Common myeloid progenitor, CD34-positive (primary cell): ENCODE measurements around the gene URI1.

ENCODE experiments used
- CTCF ChIA-PET: fragments of 350-600 bp; sonication (Branson Sonifier 250); formaldehyde crosslinking; loops from one replicate; lab custom pipeline; 2021; ENCODE audit warnings: antibody characterized with exemption; lab: Charles Lee
- POLR2A ChIA-PET: fragments of 350-600 bp; sonication (Branson Sonifier 250); formaldehyde crosslinking; loops from one replicate; lab custom pipeline; 2021; ENCODE audit warnings: antibody characterized with exemption; lab: Charles Lee
- DNase-seq, 3 donors: peaks; one replicate each; pipeline versions ENCODE4 v3.0.0 to v3.0.0-alpha.2; 2013
- H3K27ac ChIP-seq, 2 experiments: 1 replicate in 1 of 2; 2 replicates in 1 of 2; pipeline ENCODE4 v1.7.0; 2013; ENCODE audit warnings: inconsistent platforms in 2 of 2, low read length in 2 of 2, mild to moderate bottlenecking in 2 of 2, low read depth in 1 of 2, moderate library complexity in 1 of 2; ENCODE audit not compliant: severe bottlenecking in 2 of 2, insufficient read depth in 1 of 2, poor library complexity in 1 of 2
- H3K27me3 ChIP-seq, 5 experiments: replicated peaks in 2 of 5; 1 replicate in 3 of 5; 2 replicates in 2 of 5; pipeline versions ENCODE4 v1.6.1 to v1.7.0; 2013; ENCODE audit warnings: low read length in 4 of 5, mild to moderate bottlenecking in 2 of 5, moderate library complexity in 2 of 5, inconsistent platforms in 1 of 5; ENCODE audit not compliant: insufficient read depth in 5 of 5, control insufficient read depth in 4 of 5
- H3K36me3 ChIP-seq, 4 experiments: 1 replicate in 2 of 4; 2 replicates in 2 of 4; pipeline versions ENCODE4 v1.6.1 to v1.7.0; 2013; ENCODE audit warnings: low read length in 3 of 4, control low read depth in 1 of 4, mild to moderate bottlenecking in 1 of 4; ENCODE audit not compliant: control insufficient read depth in 4 of 4, insufficient read depth in 4 of 4
- H3K4me1 ChIP-seq, 4 experiments: 1 replicate in 3 of 4; 2 replicates in 1 of 4; pipeline versions ENCODE4 v1.6.1 to v1.7.1; 2013; ENCODE audit warnings: low read length in 3 of 4, mild to moderate bottlenecking in 3 of 4, control low read depth in 1 of 4, inconsistent platforms in 1 of 4, moderate library complexity in 1 of 4; ENCODE audit not compliant: control insufficient read depth in 4 of 4, insufficient read depth in 4 of 4; ENCODE audit errors: control extremely low read depth in 1 of 4
- H3K4me3 ChIP-seq, 7 experiments: 1 replicate in 4 of 7; 2 replicates in 3 of 7; pipeline versions ENCODE4 v1.5.1 to v1.7.0; 2013; ENCODE audit warnings: mild to moderate bottlenecking in 7 of 7, low read length in 6 of 7, moderate library complexity in 6 of 7, inconsistent platforms in 2 of 7, low read depth in 2 of 7, control low read depth in 1 of 7; ENCODE audit not compliant: insufficient read depth in 4 of 7, control insufficient read depth in 1 of 7; ENCODE audit errors: extremely low read depth in 1 of 7
- H3K9me3 ChIP-seq, 5 experiments: 1 replicate in 4 of 5; 2 replicates in 1 of 5; pipeline versions ENCODE4 v1.6.1 to v1.7.1; 2013; ENCODE audit warnings: low read length in 4 of 5, mild to moderate bottlenecking in 2 of 5, inconsistent platforms in 1 of 5, low read depth in 1 of 5, moderate library complexity in 1 of 5; ENCODE audit not compliant: control insufficient read depth in 4 of 5, insufficient read depth in 2 of 5; ENCODE audit errors: control extremely low read depth in 1 of 5
- WGBS: methylation state at CpG from one replicate; pipeline ENCODE4 v1.1.5; 2013; ENCODE audit not compliant: insufficient coverage; 5-methylcytosine and 5-hydroxymethylcytosine counted together

Gene URI1

DNA sequence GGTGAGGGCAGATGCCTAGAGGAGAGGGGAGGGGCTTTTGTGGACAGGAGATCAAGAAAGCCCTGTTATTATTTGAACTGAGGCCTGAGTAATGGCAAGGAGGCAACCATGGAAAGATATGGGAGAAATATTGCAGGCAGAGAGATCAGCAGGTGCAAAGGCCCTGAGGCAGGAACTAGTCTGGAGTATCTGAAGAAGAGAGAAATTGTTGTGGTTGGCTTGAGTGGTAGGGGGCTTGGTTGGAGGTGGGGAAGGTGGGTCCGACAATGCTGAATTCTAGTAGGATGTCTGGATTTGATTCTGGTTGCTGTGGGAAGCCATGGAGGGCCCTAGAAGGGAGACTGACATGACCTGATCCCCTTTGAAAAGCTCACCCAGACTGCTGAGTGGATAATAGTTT lies 2.4 kb upstream of the URI1 start:
- Histone ChIP-seq H3K36me3 (no peaks in the 10 kb centered on the region), H3K4me1 (peaks cover 5 to 27% (median 22%) of the 10 kb centered on the region in 4 experiments), H3K4me3 (no peak overlapping the region), H3K27me3 (no peaks in the 10 kb centered on the region), H3K27ac (no peak overlapping the region), H3K9me3 (peaks cover 4 to 23% (median 8%) of the 10 kb centered on the region in 5 experiments)
- CTCF ChIA-PET = no interaction called here
- POLR2A ChIA-PET = no interaction called here
- no peak for DNase-seq
- 100% methylated on average over 1 of the region's 1 CpG for WGBS

DNA sequence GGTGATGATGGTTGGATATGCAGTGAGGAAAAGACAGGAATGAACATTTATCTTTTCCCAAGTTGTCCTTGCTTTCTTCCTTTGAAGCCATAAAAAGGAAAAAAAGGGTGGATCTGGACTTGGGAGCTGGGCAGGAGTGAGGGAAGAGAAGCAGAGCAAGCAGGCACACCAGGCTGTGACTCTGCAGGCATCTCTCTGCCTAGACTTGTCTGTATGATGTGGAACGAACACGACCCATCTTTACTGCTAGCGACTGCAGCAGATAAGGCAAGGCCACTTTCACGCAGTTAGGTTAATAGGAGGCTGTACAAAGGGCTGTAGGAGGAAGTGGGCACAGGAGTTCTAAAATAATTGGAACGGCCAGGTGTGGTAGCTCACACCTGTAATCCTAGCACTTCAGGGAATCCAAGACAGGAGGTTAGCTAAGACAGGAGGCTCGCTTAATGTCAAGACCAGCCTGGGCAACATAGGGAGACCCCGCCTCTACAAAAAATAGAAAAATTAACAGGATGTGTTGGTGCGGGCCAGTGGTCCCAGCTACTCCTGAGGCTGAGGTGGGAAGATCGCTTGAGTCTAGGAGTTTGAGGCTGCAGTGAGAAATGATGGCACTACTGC lies 961 bp upstream of the URI1 start:
- Histone ChIP-seq H3K4me1 (peaks cover 5 to 36% (median 27%) of the 10 kb centered on the region in 4 experiments), H3K9me3 (peaks cover 2 to 16% (median 7%) of the 10 kb centered on the region in 5 experiments), H3K27ac (no peak overlapping the region), H3K27me3 (no peaks in the 10 kb centered on the region), H3K36me3 (peaks cover 0 to 5% (median 0%) of the 10 kb centered on the region in 4 experiments), H3K4me3 (peak overlapping the region in 2 of 7 experiments; percentile 91 to 94)
- no peak for DNase-seq
- ChIA-PET CTCF (interaction anchor here (0.6 to 2.3 kb wide), 5 partner anchors 26 to 83 kb away, joined by 3 to 9 read pairs (median 4); no protein-coding TSS in a partner anchor), POLR2A (interaction anchor here (0.8 to 2.0 kb wide), 2 partner anchors 17 to 54 kb away, joined by 8 to 9 read pairs; no protein-coding TSS in a partner anchor)
- WGBS = 93% methylated on average over 8 of the region's 9 CpGs

DNA sequence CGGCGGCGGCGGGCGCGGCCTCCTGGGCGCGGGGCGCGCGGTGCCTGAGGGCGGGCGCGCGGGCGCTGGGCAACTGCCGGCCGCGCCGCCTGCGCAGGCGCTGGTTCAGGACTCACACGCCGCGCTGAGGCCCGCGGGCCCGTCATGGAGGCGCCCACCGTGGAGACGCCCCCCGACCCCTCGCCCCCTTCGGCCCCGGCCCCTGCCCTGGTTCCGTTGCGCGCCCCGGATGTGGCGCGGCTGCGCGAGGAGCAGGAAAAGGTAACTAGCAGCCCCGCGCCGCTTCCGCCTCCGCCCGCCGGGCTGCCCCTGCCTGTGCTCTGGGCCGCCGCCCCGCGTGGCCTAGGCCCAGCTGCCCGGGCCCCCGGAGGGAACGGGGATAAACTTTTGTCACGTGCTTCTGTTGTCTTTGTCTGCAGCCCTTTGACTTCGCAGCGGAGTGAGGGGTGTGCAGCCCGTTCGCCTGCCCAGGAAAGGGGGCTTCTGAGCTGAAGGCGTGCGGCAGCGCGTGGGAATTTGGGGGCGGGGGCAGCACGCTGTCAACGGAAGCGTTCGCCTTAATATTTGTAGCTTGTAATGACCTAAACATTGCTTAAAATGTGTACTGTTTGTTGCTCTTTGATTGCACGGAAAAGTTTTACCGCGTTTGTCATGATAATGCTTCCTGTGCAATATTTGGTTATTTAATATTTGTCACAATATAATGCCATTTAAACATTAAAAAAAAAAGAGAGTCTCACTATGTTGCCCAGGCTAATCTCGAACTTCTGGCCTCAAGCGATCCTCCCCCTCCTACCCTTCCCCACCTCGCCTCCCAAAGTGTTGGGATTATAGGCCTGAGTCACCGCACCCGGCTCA lies 594 bp downstream of the URI1 start:
- WGBS = 0% methylated on average over 27 of the region's 79 CpGs
- Histone ChIP-seq H3K27ac (peak overlapping the region; percentile 54 to 79), H3K4me1 (peaks cover 5 to 36% (median 27%) of the 10 kb centered on the region in 4 experiments), H3K4me3 (peak overlapping the region; percentile 62 to 94 (median 84)), H3K9me3 (peaks cover 0 to 5% (median 2%) of the 10 kb centered on the region in 5 experiments), H3K36me3 (peaks cover 0 to 9% (median 0%) of the 10 kb centered on the region in 4 experiments), H3K27me3 (no peaks in the 10 kb centered on the region)
- peak; percentile 36 to 71 (median 53) for DNase-seq
- ChIA-PET POLR2A (interaction anchor here (2.0 kb wide), 1 partner anchor 55 kb away, joined by 9 read pairs; no protein-coding TSS in a partner anchor), CTCF (interaction anchor here (1.1 to 2.3 kb wide), 2 partner anchors 24 to 85 kb away, joined by 4 to 9 read pairs; no protein-coding TSS in a partner anchor)

DNA sequence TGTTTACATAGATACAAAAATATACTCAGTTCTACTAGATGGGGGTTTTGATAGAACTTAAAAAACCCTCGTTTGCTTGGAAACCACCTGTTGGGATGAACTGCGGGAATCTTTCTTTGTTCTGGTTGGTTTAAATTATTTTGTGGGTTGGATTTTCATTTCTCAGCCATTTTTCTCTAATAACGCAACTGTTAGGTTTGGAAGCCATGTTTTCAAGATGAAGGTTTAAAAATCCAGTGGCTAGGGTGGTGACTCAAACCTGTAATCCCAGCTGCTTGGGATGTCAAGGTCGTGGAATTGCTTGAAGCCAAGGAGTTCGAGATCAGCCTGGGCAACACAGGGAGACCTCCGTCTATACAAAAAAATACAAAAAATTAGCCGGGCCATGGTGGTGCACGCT lies 1.6 kb downstream of the URI1 start:
- Histone ChIP-seq H3K36me3 (peaks cover 0 to 9% (median 0%) of the 10 kb centered on the region in 4 experiments), H3K4me1 (peaks cover 5 to 38% (median 27%) of the 10 kb centered on the region in 4 experiments), H3K4me3 (peak overlapping the region in 4 of 7 experiments; percentile 81 to 94 (median 88)), H3K27ac (peak overlapping the region; percentile 54 to 79), H3K27me3 (no peaks in the 10 kb centered on the region), H3K9me3 (no peaks in the 10 kb centered on the region)
- ChIA-PET POLR2A (interaction anchor here (0.6 kb wide), 2 partner anchors 11 to 342 kb away, joined by 3 read pairs; no protein-coding TSS in a partner anchor), CTCF (interaction anchor here (2.3 kb wide), 1 partner anchor 23 kb away, joined by 9 read pairs; no protein-coding TSS in a partner anchor)
- DNase-seq = no peak
- WGBS = 99% methylated on average over 7 of the region's 8 CpGs

DNA sequence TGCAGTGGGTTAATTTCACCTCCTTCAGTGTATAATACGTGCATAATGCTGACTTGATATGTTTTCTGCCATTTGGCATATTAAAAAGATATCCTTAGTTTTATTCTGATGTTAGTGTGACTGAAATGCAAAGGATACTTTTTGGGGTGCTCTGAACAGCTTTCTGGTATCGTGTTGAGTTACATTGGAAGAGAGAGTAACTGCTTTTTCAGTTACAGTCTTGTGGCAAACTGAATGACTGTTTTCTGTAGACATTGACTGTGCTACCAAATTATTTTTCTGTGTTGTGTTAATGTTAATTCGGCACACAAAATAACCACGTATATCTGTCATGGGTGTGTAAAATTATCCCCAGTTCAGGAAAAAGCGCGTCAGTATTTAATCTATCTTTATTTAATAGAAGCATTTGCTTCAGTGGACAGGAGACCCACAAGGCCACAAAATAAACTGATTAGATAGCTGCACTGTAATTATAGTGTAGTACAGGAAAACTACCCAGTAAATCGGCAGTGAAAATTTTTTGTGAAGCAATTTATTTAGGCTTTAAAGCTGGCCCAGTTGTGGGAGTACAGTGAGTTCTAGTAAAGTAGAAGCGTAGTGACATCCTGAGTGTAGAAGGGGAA lies 2.5 kb downstream of the URI1 start:
- H3K4me1 ChIP-seq = peaks cover 5 to 38% (median 27%) of the 10 kb centered on the region in 4 experiments
- H3K27ac ChIP-seq = peak overlapping the region; percentile 3 to 62
- H3K27me3 ChIP-seq = no peaks in the 10 kb centered on the region
- H3K4me3 ChIP-seq = peak overlapping the region in 4 of 7 experiments; percentile 1 to 34 (median 20)
- ChIA-PET CTCF (interaction anchor here (1.4 to 2.3 kb wide), 3 partner anchors 16 to 48 kb away, joined by 4 to 9 read pairs (median 5); no protein-coding TSS in a partner anchor), POLR2A (interaction anchor here (0.6 kb wide), 2 partner anchors 343 to 738 kb away, joined by 3 read pairs; no protein-coding TSS in a partner anchor)
- 79% methylated on average over 4 of the region's 8 CpGs for WGBS
- no peaks in the 10 kb centered on the region for H3K9me3 ChIP-seq
- DNase-seq = no peak
- H3K36me3 ChIP-seq = peaks cover 0 to 9% (median 0%) of the 10 kb centered on the region in 4 experiments

DNA sequence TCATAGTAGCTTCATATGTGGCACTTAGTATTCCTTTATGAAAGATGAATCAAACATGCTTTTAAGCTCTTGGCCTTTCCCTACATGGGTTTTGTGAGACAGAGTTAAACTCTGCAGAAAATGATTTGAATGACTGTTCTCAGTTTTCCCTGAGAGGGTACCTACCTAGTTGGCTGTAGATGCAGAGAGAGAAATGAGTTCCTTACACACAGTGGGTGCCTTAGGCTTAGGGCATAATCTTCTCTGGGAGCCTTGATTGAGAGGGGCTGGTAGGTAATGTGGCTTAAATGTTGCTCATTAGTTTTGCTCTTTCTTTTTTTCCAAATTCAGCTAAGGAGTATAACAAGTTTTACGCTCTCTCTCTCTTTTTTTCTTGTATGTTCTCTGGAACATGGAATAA lies 3.0 kb downstream of the URI1 start:
- H3K27ac ChIP-seq = peak overlapping the region in 1 of 2 experiments; percentile 62
- peaks cover 5 to 38% (median 27%) of the 10 kb centered on the region in 4 experiments for H3K4me1 ChIP-seq
- CTCF ChIA-PET = interaction anchor here (0.8 to 2.3 kb wide), 4 partner anchors 16 to 49 kb away, joined by 3 to 9 read pairs (median 4); no protein-coding TSS in a partner anchor

More for the DNA sequence above, 3.0 kb downstream of the URI1 start:
- Histone ChIP-seq H3K4me3 (peak overlapping the region in 3 of 7 experiments; percentile 14 to 36 (median 34)), H3K27me3 (no peaks in the 10 kb centered on the region), H3K36me3 (peaks cover 0 to 9% (median 0%) of the 10 kb centered on the region in 4 experiments), H3K9me3 (no peaks in the 10 kb centered on the region)
- POLR2A ChIA-PET = interaction anchor here (0.6 to 0.7 kb wide), 2 partner anchors 738 to 742 kb away, joined by 3 to 5 read pairs; no protein-coding TSS in a partner anchor
- DNase-seq = no peak
- WGBS = no CpG with 5 or more reads among the region's 1 CpG
